Activated naive CD4-positive, alpha-beta T cell treated with anti-CD3 and anti-CD28 coated beads, Interleukin-2, amount 10 ng/mL, durations not matched to agents 7 days and 5 days (primary cell): ENCODE data around the gene TCTN2.

Experiments used
- CTCF ChIA-PET: fragments of 350-600 bp; sonication (Branson Sonifier 250); formaldehyde crosslinking; loops from one replicate; lab custom pipeline; 2021; ENCODE audit warnings: antibody characterized with exemption; lab: Charles Lee
- DNase-seq: peaks from one replicate; pipeline ENCODE4 v3.0.0-alpha.2; 2020
- H3K27ac Mint-ChIP-seq: one replicate; pipeline ENCODE4 v1.8.0; 2021; ENCODE audit warnings: mild to moderate bottlenecking, moderate library complexity, mixed read lengths
- H3K27me3 Mint-ChIP-seq: one replicate; pipeline ENCODE4 v1.8.0; 2021; ENCODE audit warnings: mild to moderate bottlenecking, mixed read lengths
- H3K36me3 Mint-ChIP-seq: one replicate; pipeline ENCODE4 v1.8.0; 2021; ENCODE audit warnings: mixed read lengths
- H3K4me1 Mint-ChIP-seq: one replicate; pipeline ENCODE4 v1.8.0; 2021; ENCODE audit warnings: mixed read lengths
- H3K4me3 Mint-ChIP-seq: one replicate; pipeline ENCODE4 v1.8.0; 2021; ENCODE audit warnings: mild to moderate bottlenecking, moderate library complexity, mixed read lengths
- H3K9me3 Mint-ChIP-seq: one replicate; pipeline ENCODE4 v1.8.0; 2021; ENCODE audit warnings: mixed read lengths

The TCTN2 gene

GRCh38 chr12:123659996-123660727 is 10.8 kb upstream of the TCTN2 start:
- H3K4me1 Mint-ChIP-seq: peaks cover 8% of the 10 kb centered on the region
- CTCF ChIA-PET: no interaction called here
- no peaks in the 10 kb centered on the region for H3K27me3 Mint-ChIP-seq
- H3K27ac Mint-ChIP-seq: peak overlapping the region; percentile 67
- H3K4me3 Mint-ChIP-seq: no peak overlapping the region
- no peak for DNase-seq
- no peaks in the 10 kb centered on the region for H3K9me3 Mint-ChIP-seq
- peaks cover 28% of the 10 kb centered on the region for H3K36me3 Mint-ChIP-seq

- Mint-ChIP-seq H3K27me3 (no peaks in the 10 kb centered on the region), H3K4me3 (no peak overlapping the region), H3K9me3 (no peaks in the 10 kb centered on the region), H3K4me1 (peaks cover 17% of the 10 kb centered on the region), H3K36me3 (peaks cover 4% of the 10 kb centered on the region), H3K27ac (no peak overlapping the region)
- no peak for DNase-seq
- CTCF ChIA-PET: no interaction called here
Observed at GRCh38 chr12:123667771-123668170, 3.1 kb upstream of the TCTN2 start.

- Mint-ChIP-seq H3K4me3 (peak overlapping the region; percentile 82), H3K27me3 (no peaks in the 10 kb centered on the region), H3K27ac (no peak overlapping the region), H3K9me3 (no peaks in the 10 kb centered on the region), H3K4me1 (peaks cover 17% of the 10 kb centered on the region), H3K36me3 (peaks cover 3% of the 10 kb centered on the region)
- CTCF ChIA-PET: no interaction called here
- DNase-seq: no peak
Observed at GRCh38 chr12:123671876-123672275, 963 bp downstream of the TCTN2 start.

GRCh38 chr12:123675436-123675835 is 4.5 kb downstream of the TCTN2 start:
- no peak overlapping the region for H3K27ac Mint-ChIP-seq
- no peak for DNase-seq
- peaks cover 17% of the 10 kb centered on the region for H3K4me1 Mint-ChIP-seq
- H3K27me3 Mint-ChIP-seq: no peaks in the 10 kb centered on the region
- H3K36me3 Mint-ChIP-seq: peaks cover 3% of the 10 kb centered on the region
- no peaks in the 10 kb centered on the region for H3K9me3 Mint-ChIP-seq
- CTCF ChIA-PET: no interaction called here
- no peak overlapping the region for H3K4me3 Mint-ChIP-seq

GRCh38 chr12:123676616-123677320 is 5.9 kb downstream of the TCTN2 start:
- CTCF ChIA-PET: no interaction called here
- H3K4me3 Mint-ChIP-seq: no peak overlapping the region
- no peak for DNase-seq
- no peaks in the 10 kb centered on the region for H3K9me3 Mint-ChIP-seq
- no peaks in the 10 kb centered on the region for H3K27me3 Mint-ChIP-seq
- no peak overlapping the region for H3K27ac Mint-ChIP-seq
- peaks cover 5% of the 10 kb centered on the region for H3K4me1 Mint-ChIP-seq
- H3K36me3 Mint-ChIP-seq: peaks cover 5% of the 10 kb centered on the region

- Mint-ChIP-seq H3K4me1 (peaks cover 1% of the 10 kb centered on the region), H3K9me3 (no peaks in the 10 kb centered on the region), H3K4me3 (no peak overlapping the region), H3K27ac (no peak overlapping the region), H3K27me3 (no peaks in the 10 kb centered on the region), H3K36me3 (peaks cover 5% of the 10 kb centered on the region)
- CTCF ChIA-PET: no interaction called here
- no peak for DNase-seq
Observed at GRCh38 chr12:123678981-123679380, 8.1 kb downstream of the TCTN2 start.

GRCh38 chr12:123681605-123682004 is 10.7 kb downstream of the TCTN2 start:
- no peak for DNase-seq
- CTCF ChIA-PET: no interaction called here
- H3K4me1 Mint-ChIP-seq: peaks cover 3% of the 10 kb centered on the region
- no peak overlapping the region for H3K4me3 Mint-ChIP-seq
- peaks cover 4% of the 10 kb centered on the region for H3K36me3 Mint-ChIP-seq
- no peaks in the 10 kb centered on the region for H3K27me3 Mint-ChIP-seq
- no peaks in the 10 kb centered on the region for H3K9me3 Mint-ChIP-seq
- no peak overlapping the region for H3K27ac Mint-ChIP-seq

- H3K4me1 Mint-ChIP-seq: peaks cover 3% of the 10 kb centered on the region
- H3K36me3 Mint-ChIP-seq: peaks cover 4% of the 10 kb centered on the region
- CTCF ChIA-PET: no interaction called here
- no peak for DNase-seq
- no peaks in the 10 kb centered on the region for H3K27me3 Mint-ChIP-seq
- H3K9me3 Mint-ChIP-seq: no peaks in the 10 kb centered on the region
- no peak overlapping the region for H3K27ac Mint-ChIP-seq
- H3K4me3 Mint-ChIP-seq: no peak overlapping the region
Observed at GRCh38 chr12:123683964-123684363, 13.1 kb downstream of the TCTN2 start.

- Mint-ChIP-seq H3K9me3 (no peaks in the 10 kb centered on the region), H3K4me1 (peaks cover 3% of the 10 kb centered on the region), H3K27ac (no peak overlapping the region), H3K27me3 (no peaks in the 10 kb centered on the region), H3K4me3 (no peak overlapping the region), H3K36me3 (peaks cover 2% of the 10 kb centered on the region)
- no peak for DNase-seq
- CTCF ChIA-PET: no interaction called here
Observed at GRCh38 chr12:123686636-123687190, 15.8 kb downstream of the TCTN2 start.

- no peaks in the 10 kb centered on the region for H3K4me1 Mint-ChIP-seq
- no peak overlapping the region for H3K27ac Mint-ChIP-seq
- CTCF ChIA-PET: no interaction called here
- no peaks in the 10 kb centered on the region for H3K9me3 Mint-ChIP-seq
- peaks cover 3% of the 10 kb centered on the region for H3K36me3 Mint-ChIP-seq
- H3K4me3 Mint-ChIP-seq: no peak overlapping the region
- H3K27me3 Mint-ChIP-seq: no peaks in the 10 kb centered on the region
- DNase-seq: no peak
Observed at GRCh38 chr12:123690191-123690840, 19.4 kb downstream of the TCTN2 start.

- Mint-ChIP-seq H3K9me3 (no peaks in the 10 kb centered on the region), H3K27ac (peak overlapping the region; percentile 65), H3K36me3 (peaks cover 3% of the 10 kb centered on the region), H3K27me3 (no peaks in the 10 kb centered on the region), H3K4me3 (no peak overlapping the region), H3K4me1 (peaks cover 3% of the 10 kb centered on the region)
- no peak for DNase-seq
- CTCF ChIA-PET: interaction anchor here (1.5 kb wide), 1 partner anchor 15 kb away, joined by 3 read pairs; no protein-coding TSS in a partner anchor
Observed at GRCh38 chr12:123696207-123696606, 25.3 kb downstream of the TCTN2 start.

- H3K9me3 Mint-ChIP-seq: no peaks in the 10 kb centered on the region
- no peaks in the 10 kb centered on the region for H3K27me3 Mint-ChIP-seq
- no peak for DNase-seq
- CTCF ChIA-PET: interaction anchor here (1.5 kb wide), 1 partner anchor 15 kb away, joined by 3 read pairs; no protein-coding TSS in a partner anchor
- H3K4me1 Mint-ChIP-seq: peaks cover 3% of the 10 kb centered on the region
- H3K4me3 Mint-ChIP-seq: no peak overlapping the region
- peaks cover 3% of the 10 kb centered on the region for H3K36me3 Mint-ChIP-seq
- H3K27ac Mint-ChIP-seq: no peak overlapping the region
Observed at GRCh38 chr12:123696646-123697045, 25.7 kb downstream of the TCTN2 start.

- Mint-ChIP-seq H3K27ac (no peak overlapping the region), H3K4me3 (no peak overlapping the region), H3K36me3 (no peaks in the 10 kb centered on the region), H3K4me1 (peaks cover 3% of the 10 kb centered on the region), H3K27me3 (no peaks in the 10 kb centered on the region), H3K9me3 (no peaks in the 10 kb centered on the region)
- CTCF ChIA-PET: no interaction called here
- DNase-seq: no peak
Observed at GRCh38 chr12:123705935-123706334, 35.0 kb downstream of the TCTN2 start.

- no peak for DNase-seq
- H3K27ac Mint-ChIP-seq: no peak overlapping the region
- H3K9me3 Mint-ChIP-seq: no peaks in the 10 kb centered on the region
- peaks cover 12% of the 10 kb centered on the region for H3K4me1 Mint-ChIP-seq
- CTCF ChIA-PET: interaction anchor here (0.8 kb wide), 1 partner anchor 89 kb away, joined by 3 read pairs; no protein-coding TSS in a partner anchor
- H3K27me3 Mint-ChIP-seq: peaks cover 7% of the 10 kb centered on the region
- no peaks in the 10 kb centered on the region for H3K36me3 Mint-ChIP-seq
- no peak overlapping the region for H3K4me3 Mint-ChIP-seq
Observed at GRCh38 chr12:123707466-123707865, 36.6 kb downstream of the TCTN2 start.
